Activated CD4-positive, CD25-positive, alpha-beta regulatory T cell (primary cell): Measurements from ENCODE around the gene TMCO1.
"Not testable (repeated sequence)": the region's sequence is repeated elsewhere in the genome, so short reads cannot be mapped to it uniquely, and the experiment has no call there.

Source experiments
- DNase-seq, 4 experiments: peaks; one replicate each; lab custom pipeline; 2025; lab: John Stamatoyannopoulos, UW

The TMCO1 gene

GRCh38 chr1:165747632-165748447, 20.8 kb downstream of the TMCO1 start:
- DNase-seq, result no peak

GRCh38 chr1:165744913-165745312, 23.8 kb downstream of the TMCO1 start:
- not testable (repeated sequence) for DNase-seq

- no peak for DNase-seq
Observed at GRCh38 chr1:165742194-165742593, 26.5 kb downstream of the TMCO1 start.

GRCh38 chr1:165738794-165739193, 29.9 kb downstream of the TMCO1 start:
- no peak for DNase-seq

- no peak for DNase-seq
Observed at GRCh38 chr1:165737196-165737595, 31.5 kb downstream of the TMCO1 start.

GRCh38 chr1:165734906-165735305, 33.8 kb downstream of the TMCO1 start:
- no peak for DNase-seq

GRCh38 chr1:165726841-165727240, 41.8 kb downstream of the TMCO1 start:
- no peak for DNase-seq

- no peak for DNase-seq
Observed at GRCh38 chr1:165726169-165726568, 42.5 kb downstream of the TMCO1 start.

GRCh38 chr1:165717918-165718515, 50.7 kb downstream of the TMCO1 start:
- DNase-seq, result no peak

GRCh38 chr1:165716265-165717051, 52.2 kb downstream of the TMCO1 start:
- not testable (repeated sequence) for DNase-seq

GRCh38 chr1:165712764-165713163, 55.9 kb downstream of the TMCO1 start:
- DNase-seq, result no peak

- DNase-seq, result no peak
Observed at GRCh38 chr1:165707984-165708706, 60.5 kb downstream of the TMCO1 start.

GRCh38 chr1:165703648-165704047, 65.0 kb downstream of the TMCO1 start:
- DNase-seq, result no peak

- not testable (repeated sequence) for DNase-seq
Observed at GRCh38 chr1:165701922-165702321, 66.7 kb downstream of the TMCO1 start.

- DNase-seq, result no peak
Observed at GRCh38 chr1:165699577-165699976, 69.1 kb downstream of the TMCO1 start.

- no peak for DNase-seq
Observed at GRCh38 chr1:165698761-165699052, 70.0 kb downstream of the TMCO1 start.

GRCh38 chr1:165697881-165698760, 70.5 kb downstream of the TMCO1 start, which contains the start of gene ALDH9A1:
Gene ALDH9A1 (minus strand): TSS chr1:165698562. CDS start chr1:165698558, 4 bp downstream.
- peak; percentile 64 to 79 (median 71) for DNase-seq

GRCh38 chr1:165697491-165697880, 71.2 kb downstream of the TMCO1 start:
- DNase-seq, result no peak

GRCh38 chr1:165696625-165697100, 72.0 kb downstream of the TMCO1 start:
- DNase-seq, result no peak

GRCh38 chr1:165695031-165695430, 73.6 kb downstream of the TMCO1 start:
- no peak for DNase-seq

GRCh38 chr1:165688046-165688445, 80.6 kb downstream of the TMCO1 start:
- DNase-seq, result no peak
